ENCODE measurements around the gene CD47.

- TF ChIP-seq EZH2 (IDR thresholded peaks at IDR 0.05): no peak
- TF ChIP-seq POLR2AphosphoS5 (IDR thresholded peaks at IDR 0.05; ENCODE audit: borderline replicate concordance, low read depth, low read length): no peak
Measured at GRCh38 chr3:107994956-107995715, 95.7 kb downstream of the CD47 start.
